GM13976 (cell line): Measurements from ENCODE around the gene LRRC28.
A peak's percentile ranks its signal among the peaks of the same experiment; 100 is the strongest.

ENCODE experiments used
- DNase-seq: peaks from one replicate; pipeline ENCODE4 v3.0.0; 2012; ENCODE audit warnings: low spot score
- in situ Hi-C: fragments of 300-500 bp; cut with MboI; formaldehyde crosslinking; loops from one replicate; pipeline ENCODE4 v1.12.0; 2022; ENCODE audit warnings: low sequenced_read_pairs, mixed read lengths, inconsistent platforms; ENCODE audit not compliant: unreplicated experiment
- TF ChIP-seq, protein P1 (sequence below): IDR thresholded peaks from 2 replicates; pipeline ENCODE4 v1.5.1; 2012; ENCODE audit warnings: borderline replicate concordance, mild to moderate bottlenecking; ENCODE audit not compliant: insufficient read depth; ENCODE audit errors: extremely low read depth, missing control alignments, control extremely low read depth

The LRRC28 gene

DNA sequence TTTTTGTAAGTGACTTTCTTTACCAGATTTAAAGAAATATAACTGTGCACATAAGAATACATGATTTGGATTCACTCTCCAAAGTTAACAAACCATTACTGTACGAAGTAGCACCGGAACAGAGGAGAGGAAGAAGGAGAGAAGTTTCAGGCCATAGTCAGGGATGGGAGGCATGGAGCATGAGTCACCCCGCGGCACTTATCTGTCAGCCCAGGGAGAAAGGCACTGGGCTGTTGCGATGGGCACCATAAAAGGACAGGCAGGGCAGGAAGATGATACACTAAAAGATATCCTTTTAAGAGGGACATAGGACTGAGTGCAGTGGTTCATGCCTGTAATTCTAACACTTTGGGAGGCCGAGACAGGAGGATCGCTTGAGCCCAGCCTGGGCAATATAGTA is 38.9 kb upstream of the LRRC28 start:
- in situ Hi-C loops, result loop anchor here (5.0 kb wide), 1 partner anchor 115 kb away; no protein-coding TSS in a partner anchor
- no peak for DNase-seq
- TF ChIP-seq, protein P1, sequence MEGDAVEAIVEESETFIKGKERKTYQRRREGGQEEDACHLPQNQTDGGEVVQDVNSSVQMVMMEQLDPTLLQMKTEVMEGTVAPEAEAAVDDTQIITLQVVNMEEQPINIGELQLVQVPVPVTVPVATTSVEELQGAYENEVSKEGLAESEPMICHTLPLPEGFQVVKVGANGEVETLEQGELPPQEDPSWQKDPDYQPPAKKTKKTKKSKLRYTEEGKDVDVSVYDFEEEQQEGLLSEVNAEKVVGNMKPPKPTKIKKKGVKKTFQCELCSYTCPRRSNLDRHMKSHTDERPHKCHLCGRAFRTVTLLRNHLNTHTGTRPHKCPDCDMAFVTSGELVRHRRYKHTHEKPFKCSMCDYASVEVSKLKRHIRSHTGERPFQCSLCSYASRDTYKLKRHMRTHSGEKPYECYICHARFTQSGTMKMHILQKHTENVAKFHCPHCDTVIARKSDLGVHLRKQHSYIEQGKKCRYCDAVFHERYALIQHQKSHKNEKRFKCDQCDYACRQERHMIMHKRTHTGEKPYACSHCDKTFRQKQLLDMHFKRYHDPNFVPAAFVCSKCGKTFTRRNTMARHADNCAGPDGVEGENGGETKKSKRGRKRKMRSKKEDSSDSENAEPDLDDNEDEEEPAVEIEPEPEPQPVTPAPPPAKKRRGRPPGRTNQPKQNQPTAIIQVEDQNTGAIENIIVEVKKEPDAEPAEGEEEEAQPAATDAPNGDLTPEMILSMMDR, result no peak

DNA sequence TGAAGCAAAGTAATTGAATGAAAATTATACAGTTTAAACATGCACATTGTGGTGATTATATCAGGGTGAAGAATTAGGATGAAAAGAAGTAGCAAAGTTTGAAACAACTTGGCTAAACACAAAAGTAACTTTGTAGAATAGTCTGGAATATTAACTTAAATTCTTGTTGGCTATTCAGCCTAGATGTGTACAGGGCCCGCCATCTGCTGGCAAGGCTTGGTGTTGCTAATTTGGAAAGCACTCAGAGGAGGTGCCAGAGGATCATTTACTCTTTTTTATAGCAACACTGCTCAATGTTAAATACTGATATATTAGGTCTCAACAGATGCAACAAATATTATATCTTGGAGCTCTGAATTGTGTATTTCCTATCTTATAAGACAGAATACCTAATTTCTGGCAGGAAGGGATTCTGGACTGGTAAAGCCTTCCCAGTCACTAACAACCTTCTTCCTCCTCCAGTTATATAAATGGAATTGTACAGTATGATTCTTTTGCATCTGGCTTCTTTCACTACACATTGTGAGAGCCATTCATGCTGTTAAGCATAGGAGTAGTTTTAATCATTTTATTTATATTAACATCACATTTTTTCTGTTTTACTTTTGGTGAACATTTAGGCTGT is 38.0 kb upstream of the LRRC28 start:
- peak; percentile 70 for DNase-seq
- TF ChIP-seq, protein P1, result peak; percentile 76
- in situ Hi-C loops, result loop anchor here (5.0 kb wide), 1 partner anchor 116 kb away; no protein-coding TSS in a partner anchor

DNA sequence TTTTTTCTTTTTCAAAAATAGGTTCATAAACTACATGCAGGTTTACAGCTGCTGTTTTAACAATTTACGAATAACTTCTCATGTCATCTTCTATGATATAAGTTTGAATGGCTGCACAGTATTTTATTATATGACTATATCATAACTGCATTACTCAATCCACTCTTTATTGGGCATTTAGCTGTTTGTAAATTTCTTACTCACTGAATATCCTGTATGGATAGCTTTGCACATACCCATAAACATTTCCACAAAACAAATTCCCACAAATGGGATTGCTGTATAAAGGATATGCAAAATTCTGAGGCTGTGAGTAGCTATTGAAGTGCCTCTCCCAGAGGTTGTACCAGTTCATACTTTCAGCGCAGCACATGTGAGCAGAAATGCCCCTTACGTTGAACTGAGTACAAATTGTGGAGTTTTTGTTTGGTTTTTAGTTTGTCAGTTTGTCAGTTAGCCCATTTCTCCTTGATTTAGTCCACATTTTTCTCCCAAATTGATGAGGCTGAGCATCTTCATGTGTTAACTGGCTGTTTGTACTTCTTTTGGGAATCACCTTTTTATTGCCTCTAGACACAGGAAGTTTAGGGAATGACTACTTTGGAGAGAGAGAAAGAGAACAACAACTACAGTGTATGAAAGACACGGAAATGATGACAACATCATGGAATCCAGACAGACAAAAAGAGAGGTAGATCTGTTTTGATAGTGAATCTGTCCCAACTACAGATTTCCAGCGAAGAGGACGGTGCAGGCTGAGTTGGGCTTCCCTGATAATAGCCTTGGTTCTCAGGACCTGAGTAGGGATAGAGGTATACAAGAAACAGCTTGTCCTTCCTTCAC is 26.7 kb upstream of the LRRC28 start:
- TF ChIP-seq, protein P1, result no peak

DNA sequence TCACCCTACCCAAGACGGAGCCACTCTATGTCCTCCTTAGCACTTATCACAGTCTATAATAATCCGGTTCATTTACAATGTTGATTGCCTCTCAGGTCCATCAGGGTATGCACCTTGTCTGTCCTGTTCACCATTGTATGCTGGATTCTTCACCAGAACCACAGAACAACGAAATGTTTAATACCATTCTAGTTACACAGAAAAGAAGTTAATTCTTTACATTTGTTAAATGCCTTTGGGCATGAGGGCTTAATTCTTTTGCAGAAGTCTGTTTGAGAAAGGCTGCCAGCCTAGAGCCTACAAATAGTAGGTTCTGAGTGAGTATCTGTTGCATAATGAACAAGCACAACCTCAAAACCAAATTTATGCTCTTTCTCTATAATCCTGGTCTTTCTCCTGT is 24.5 kb upstream of the LRRC28 start:
- DNase-seq, result no peak
- TF ChIP-seq, protein P1, result no peak
- in situ Hi-C loops, result no loop called here

More for the DNA sequence above, 26.7 kb upstream of the LRRC28 start:
- DNase-seq, result no peak
- in situ Hi-C loops, result no loop called here

DNA sequence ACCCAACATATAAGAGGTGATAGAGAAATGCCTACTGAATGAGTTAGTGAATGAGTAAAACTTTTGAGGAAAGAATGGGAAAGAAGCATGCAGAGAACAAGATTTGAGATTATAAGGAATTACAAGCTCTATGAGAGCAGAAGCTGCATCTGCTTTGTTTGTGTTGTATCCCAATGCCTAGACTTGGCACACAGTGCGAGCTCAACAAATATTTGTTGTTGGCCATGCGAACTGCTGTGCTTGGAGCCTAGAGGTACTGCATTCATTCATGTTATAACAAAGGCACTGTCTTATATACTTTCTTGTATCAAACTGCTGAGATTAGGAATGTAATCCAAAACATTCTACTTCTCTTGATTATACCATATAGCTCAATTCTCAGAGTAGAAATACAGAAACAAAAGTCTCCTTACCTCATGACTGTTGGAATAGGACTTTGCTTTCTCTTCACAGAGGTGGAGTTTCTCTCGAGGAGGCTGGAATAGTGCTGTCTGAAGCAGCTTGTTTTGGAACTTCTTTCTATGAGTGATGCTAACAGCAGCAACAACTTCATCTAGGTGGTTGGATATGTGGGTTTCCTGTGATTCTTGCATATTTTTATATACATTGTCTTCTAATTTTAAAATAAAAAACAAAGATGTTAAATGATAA is 23.0 kb upstream of the LRRC28 start:
- no peak for DNase-seq
- TF ChIP-seq, protein P1, result no peak
- in situ Hi-C loops, result no loop called here

DNA sequence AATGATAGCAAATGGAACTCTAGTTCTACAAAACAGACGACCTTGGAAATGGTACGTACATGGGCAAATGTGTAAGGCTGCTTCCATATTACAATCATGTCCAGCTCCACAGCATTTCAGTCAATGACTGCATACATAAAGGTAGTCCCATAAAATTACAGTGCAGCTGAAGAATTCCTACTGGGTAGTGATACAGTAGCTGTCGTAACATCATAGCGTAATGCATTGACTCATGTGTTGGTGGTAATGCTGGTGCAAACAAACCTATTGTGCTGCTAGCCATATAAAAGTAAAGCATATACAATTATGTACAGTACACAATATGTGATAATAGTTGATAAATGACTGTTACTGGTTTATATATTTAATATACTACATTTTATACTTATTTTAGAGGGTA is 20.4 kb upstream of the LRRC28 start:
- DNase-seq, result no peak
- in situ Hi-C loops, result no loop called here
- TF ChIP-seq, protein P1, result no peak
